PC-3 (cell line): ENCODE measurements around the gene TUBGCP3. TPM values are rescaled to one million over a fixed set of nuclear protein-coding genes. Genes with fewer than 3 reads are reported as not detected.
"Not testable (repeated sequence)": the region's sequence is repeated elsewhere in the genome, so short reads cannot be mapped to it uniquely, and the experiment has no call there.

Experiments used
- ATAC-seq: fragments of 200-7000 bp; cut with Tn5 transposase; 2 replicates; pipeline ENCODE4 v1.9.1; 2020; ENCODE audit warnings: mild to moderate bottlenecking, moderate library complexity
- BruUV-seq: library from RNA; stranded (reverse); fragments of 400-500 nt; replicated peaks from 2 replicates; lab custom pipeline; 2021; lab: Mats Ljungman, UMichigan
- CTCF ChIA-PET: fragments of 300-600 bp; sonication (Branson Sonifier 250); formaldehyde crosslinking; loops from one replicate; lab custom pipeline; 2022; ENCODE audit warnings: antibody characterized with exemption; lab: Charles Lee
- POLR2A ChIA-PET: fragments of 300-600 bp; sonication (Branson Sonifier 250); formaldehyde crosslinking; loops from one replicate; lab custom pipeline; 2022; ENCODE audit warnings: antibody characterized with exemption; ENCODE audit not compliant: unreplicated experiment; lab: Charles Lee
- DNase-seq: peaks from one replicate; pipeline ENCODE4 v3.0.0-alpha.2; 2015
- H2AFZ ChIP-seq: fragments of 300-600 bp; sonication (generic); 2 replicates; pipeline ENCODE4 v1.6.0; 2016; ENCODE audit warnings: antibody characterized with exemption, low read length
- H3F3A ChIP-seq: fragments of 300-600 bp; sonication (generic); one replicate; pipeline ENCODE4 v1.6.0; 2017; ENCODE audit warnings: antibody characterized with exemption, low read length, control low read depth, mild to moderate bottlenecking; ENCODE audit not compliant: unreplicated experiment
- H3K27ac ChIP-seq: fragments of 300-600 bp; sonication (generic); 2 replicates; pipeline ENCODE4 v1.5.1; 2016; ENCODE audit warnings: mild to moderate bottlenecking, low read length
- H3K27me3 ChIP-seq: fragments of 300-600 bp; sonication (generic); 2 replicates; pipeline ENCODE4 v1.6.1; 2016; ENCODE audit warnings: low read length, mixed read lengths
- H3K36me3 ChIP-seq: fragments of 300-600 bp; sonication (generic); 2 replicates; pipeline ENCODE4 v1.6.1; 2016; ENCODE audit warnings: low read depth, mixed run types, low read length, mixed read lengths
- H3K4me1 ChIP-seq: fragments of 300-600 bp; sonication (generic); 2 replicates; pipeline ENCODE4 v1.5.1; 2016; ENCODE audit warnings: low read length; ENCODE audit not compliant: insufficient read depth
- H3K4me2 ChIP-seq: fragments of 300-600 bp; sonication (generic); 2 replicates; pipeline ENCODE4 v1.6.0; 2016; ENCODE audit warnings: low read length
- H3K4me3 ChIP-seq: fragments of 300-600 bp; sonication (generic); 2 replicates; pipeline ENCODE4 v1.5.1; 2016; ENCODE audit warnings: mild to moderate bottlenecking, low read length, mixed read lengths
- H3K79me2 ChIP-seq: fragments of 300-600 bp; sonication (generic); 2 replicates; pipeline ENCODE4 v1.6.1; 2017; ENCODE audit warnings: low read length, mixed read lengths
- H3K9ac ChIP-seq: fragments of 300-600 bp; sonication (generic); 2 replicates; pipeline ENCODE4 v1.6.0; 2016; ENCODE audit warnings: mild to moderate bottlenecking, low read length
- H3K9me2 ChIP-seq: fragments of 300-600 bp; sonication (generic); replicated peaks from 2 replicates; pipeline ENCODE4 v1.6.1; 2016; ENCODE audit warnings: mixed run types, low read length, mixed read lengths
- H3K9me3 ChIP-seq: fragments of 300-600 bp; sonication (generic); 2 replicates; pipeline ENCODE4 v1.6.1; 2016; ENCODE audit warnings: low read length, mixed read lengths
- H4K20me1 ChIP-seq: fragments of 300-600 bp; sonication (generic); 2 replicates; pipeline ENCODE4 v1.6.1; 2016; ENCODE audit warnings: low read length, mixed read lengths
- CTCF ChIP-seq: fragments of 300-600 bp; sonication (generic); conservative IDR thresholded peaks from 2 replicates; pipeline ENCODE4 v1.5.1; 2017; ENCODE audit warnings: antibody characterized with exemption, low read depth, mild to moderate bottlenecking, low read length
- EZH2 ChIP-seq: fragments of 300-600 bp; sonication (generic); IDR thresholded peaks from one replicate; pipeline ENCODE4 v1.6.1; 2017; ENCODE audit warnings: antibody characterized with exemption, mild to moderate bottlenecking, low read length; ENCODE audit not compliant: unreplicated experiment
- EZH2phosphoT487 ChIP-seq: fragments of 300-600 bp; sonication (generic); IDR thresholded peaks from 2 replicates; pipeline ENCODE4 v1.6.1; 2018; ENCODE audit warnings: mild to moderate bottlenecking, antibody characterized with exemption, low read length, borderline replicate concordance
- intact Hi-C: fragments of 100-400 bp; cut with micrococcal nuclease; formaldehyde crosslinking; loops from 2 replicates; pipeline ENCODE4 v1.9.0; 2023
- total RNA-seq: library from RNA; depleted of rRNA; stranded (reverse); fragments of >200 nt; gene quantifications from 2 replicates; pipeline ENCODE4 v1.2.3, GENCODE V29; 2014

The TUBGCP3 gene
- total RNA-seq, 1 experiment from 2014 or later: 25.8 TPM

- H3K4me3 ChIP-seq: no peak overlapping the region
- H3K36me3 ChIP-seq: no peaks in the 10 kb centered on the region
- H3K4me2 ChIP-seq: no peak overlapping the region
- DNase-seq: no peak
- H3K4me1 ChIP-seq: no peaks in the 10 kb centered on the region
- intact Hi-C loops: no loop called here
- no peaks in the 10 kb centered on the region for H3K9me2 ChIP-seq
- H3K9me3 ChIP-seq: no peaks in the 10 kb centered on the region
- CTCF ChIA-PET: no interaction called here
- no peaks in the 10 kb centered on the region for H3K79me2 ChIP-seq
- no peak for ATAC-seq
- POLR2A ChIA-PET: no interaction called here
- H3F3A ChIP-seq: no peaks in the 10 kb centered on the region
- no peak overlapping the region for H2AFZ ChIP-seq
- no peak overlapping the region for H3K27ac ChIP-seq
- H3K9ac ChIP-seq: no peak overlapping the region
- no TSS peak for BruUV-seq
- TF ChIP-seq EZH2phosphoT487: no peak
- no peak for TF ChIP-seq EZH2
- TF ChIP-seq CTCF: no peak
- no peaks in the 10 kb centered on the region for H4K20me1 ChIP-seq
- H3K27me3 ChIP-seq: peaks cover 17% of the 10 kb centered on the region; the same call in 1 of the 2 replicates
Measured at GRCh38 chr13:112629161-112629560, 41.2 kb upstream of the TUBGCP3 start.

GRCh38 chr13:112627613-112628012 is 39.7 kb upstream of the TUBGCP3 start:
- intact Hi-C loops, H3K4me1 ChIP-seq, BruUV-seq, DNase-seq, H3K9ac ChIP-seq, H3K4me2 ChIP-seq, H2AFZ ChIP-seq, H3F3A ChIP-seq, H4K20me1 ChIP-seq, H3K36me3 ChIP-seq, H3K9me2 ChIP-seq, H3K27ac ChIP-seq, POLR2A ChIA-PET, H3K9me3 ChIP-seq, H3K4me3 ChIP-seq, ATAC-seq, CTCF ChIA-PET, H3K79me2 ChIP-seq: not testable (repeated sequence)
- H3K27me3 ChIP-seq: peaks cover 23% of the 10 kb centered on the region; the same call in 1 of the 2 replicates

- Histone ChIP-seq H3K27me3 (peaks cover 27% of the 10 kb centered on the region; the same call in 1 of the 2 replicates), H3K4me1 (no peaks in the 10 kb centered on the region), H3K9me3 (no peaks in the 10 kb centered on the region), H3K27ac (no peak overlapping the region), H3K9me2 (no peaks in the 10 kb centered on the region), H3K79me2 (no peaks in the 10 kb centered on the region), H3K4me2 (no peak overlapping the region), H2AFZ (no peak overlapping the region), H3K36me3 (no peaks in the 10 kb centered on the region), H3K4me3 (no peak overlapping the region), H4K20me1 (no peaks in the 10 kb centered on the region), H3F3A (no peaks in the 10 kb centered on the region), H3K9ac (no peak overlapping the region)
- CTCF ChIA-PET: no interaction called here
- TF ChIP-seq EZH2phosphoT487: no peak
- TF ChIP-seq CTCF: no peak
- TF ChIP-seq EZH2: no peak
- POLR2A ChIA-PET: no interaction called here
- intact Hi-C loops: no loop called here
- BruUV-seq: no TSS peak
- no peak for DNase-seq
- no peak for ATAC-seq
Measured at GRCh38 chr13:112627161-112627560, 39.2 kb upstream of the TUBGCP3 start.
